Trophoblast cell (in vitro differentiated cells and primary cell): ENCODE measurements around the gene PDGFRB.

ENCODE experiments used
- DNase-seq, 2 donors: peaks; one replicate each; pipeline ENCODE4 v3.0.0-alpha.2; 2016
- H2AFZ ChIP-seq: 2 replicates; pipeline ENCODE4 v1.6.1; 2013; ENCODE audit warnings: low read length, moderate library complexity, mild to moderate bottlenecking; ENCODE audit not compliant: insufficient read depth, poor library complexity
- H2AK5ac ChIP-seq: 2 replicates; pipeline ENCODE4 v1.6.1; 2013; ENCODE audit warnings: mild to moderate bottlenecking, low read length
- H2BK120ac ChIP-seq: 2 replicates; pipeline ENCODE4 v1.6.1; 2013; ENCODE audit warnings: low read length, mild to moderate bottlenecking, moderate library complexity; ENCODE audit not compliant: insufficient read depth, poor library complexity
- H2BK12ac ChIP-seq: 2 replicates; pipeline ENCODE4 v1.6.1; 2013; ENCODE audit warnings: mild to moderate bottlenecking, low read length, moderate library complexity
- H2BK5ac ChIP-seq: 2 replicates; pipeline ENCODE4 v1.6.1; 2013; ENCODE audit warnings: low read length, low read depth, moderate library complexity, mild to moderate bottlenecking; ENCODE audit not compliant: poor library complexity
- H3K14ac ChIP-seq: 2 replicates; pipeline ENCODE4 v1.6.1; 2013; ENCODE audit warnings: mild to moderate bottlenecking, low read length
- H3K18ac ChIP-seq: 2 replicates; pipeline ENCODE4 v1.6.1; 2013; ENCODE audit warnings: mild to moderate bottlenecking, low read length
- H3K23ac ChIP-seq: 2 replicates; pipeline ENCODE4 v1.6.1; 2013; ENCODE audit warnings: low read length
- H3K27ac ChIP-seq: 2 replicates; pipeline ENCODE4 v1.5.1; 2013; ENCODE audit warnings: low read depth, mild to moderate bottlenecking, inconsistent platforms, low read length, moderate library complexity
- H3K27me3 ChIP-seq: 2 replicates; pipeline ENCODE4 v1.6.1; 2013; ENCODE audit warnings: inconsistent platforms, mild to moderate bottlenecking, low read length, moderate library complexity; ENCODE audit not compliant: insufficient read depth
- H3K36me3 ChIP-seq, 2 experiments: 1 replicate in 1 of 2; 2 replicates in 1 of 2; pipeline ENCODE4 v1.6.1; 2013; ENCODE audit warnings: low read length in 2 of 2, mild to moderate bottlenecking in 2 of 2, moderate library complexity in 1 of 2; ENCODE audit not compliant: insufficient read depth in 2 of 2, control insufficient read depth in 1 of 2
- H3K4ac ChIP-seq: 2 replicates; pipeline ENCODE4 v1.6.1; 2013; ENCODE audit warnings: low read depth, mild to moderate bottlenecking, low read length, moderate library complexity
- H3K4me1 ChIP-seq, 2 experiments: 1 replicate in 1 of 2; 2 replicates in 1 of 2; pipeline ENCODE4 v1.6.1; 2013; ENCODE audit warnings: low read length in 2 of 2, mild to moderate bottlenecking in 2 of 2, moderate library complexity in 1 of 2; ENCODE audit not compliant: insufficient read depth in 2 of 2, control insufficient read depth in 1 of 2
- H3K4me2 ChIP-seq: 2 replicates; pipeline ENCODE4 v1.6.1; 2013; ENCODE audit warnings: inconsistent platforms, mild to moderate bottlenecking, low read length, moderate library complexity
- H3K4me3 ChIP-seq: 2 replicates; pipeline ENCODE4 v1.5.1; 2013; ENCODE audit warnings: mild to moderate bottlenecking, low read depth, low read length, inconsistent platforms
- H3K79me1 ChIP-seq: one replicate; pipeline ENCODE4 v1.6.1; 2013; ENCODE audit warnings: low read length
- H3K79me2 ChIP-seq: 2 replicates; pipeline ENCODE4 v1.6.1; 2013; ENCODE audit warnings: low read length, mild to moderate bottlenecking; ENCODE audit not compliant: control insufficient read depth, insufficient read depth, poor library complexity
- H3K9ac ChIP-seq: 2 replicates; pipeline ENCODE4 v1.6.1; 2013; ENCODE audit warnings: mild to moderate bottlenecking, low read length
- H3K9me3 ChIP-seq: 2 replicates; pipeline ENCODE4 v1.6.1; 2013; ENCODE audit warnings: low read depth, mild to moderate bottlenecking, control low read depth, inconsistent platforms, low read length; ENCODE audit not compliant: insufficient read depth
- H4K12ac ChIP-seq: 2 replicates; pipeline ENCODE4 v1.6.1; 2013; ENCODE audit warnings: low read depth, mild to moderate bottlenecking, low read length, moderate library complexity
- H4K8ac ChIP-seq: 2 replicates; pipeline ENCODE4 v1.6.1; 2013; ENCODE audit warnings: low read depth, mild to moderate bottlenecking, low read length, moderate library complexity
- H4K91ac ChIP-seq: one replicate; pipeline ENCODE4 v1.6.1; 2013; ENCODE audit warnings: low read depth, mild to moderate bottlenecking, low read length, moderate library complexity
- WGBS: extraction: QIAGEN DNeasy Blood & Tissue Kit; methylation state at CpG from one replicate; pipeline ENCODE4 v1.1.7; 2013; ENCODE audit warnings: missing lambda C conversion rate; ENCODE audit not compliant: insufficient read length, insufficient coverage; ENCODE audit errors: extremely low coverage; 5-methylcytosine and 5-hydroxymethylcytosine counted together

PDGFRB gene

GRCh38 chr5:150144246-150144801 lies 11.3 kb downstream of the PDGFRB start:
- H2BK5ac ChIP-seq, result peak overlapping the region; percentile 95
- DNase-seq, result peak in 1 of 2 donors; percentile 34
- peaks cover 14% of the 10 kb centered on the region in 2 experiments for H3K36me3 ChIP-seq
- no peak overlapping the region for H3K4me3 ChIP-seq
- peak overlapping the region; percentile 94 for H3K14ac ChIP-seq
- peak overlapping the region; percentile 95 for H4K8ac ChIP-seq
- H2AFZ ChIP-seq, result peak overlapping the region; percentile 37
- H3K23ac ChIP-seq, result no peak overlapping the region
- peaks cover 51% of the 10 kb centered on the region for H3K79me1 ChIP-seq
- H3K27ac ChIP-seq, result peak overlapping the region; percentile 98
- H3K4me2 ChIP-seq, result peak overlapping the region; percentile 13
- H3K18ac ChIP-seq, result peak overlapping the region; percentile 88
- H3K27me3 ChIP-seq, result no peaks in the 10 kb centered on the region
- peak overlapping the region; percentile 94 for H2AK5ac ChIP-seq
- H3K79me2 ChIP-seq, result peaks cover 28% of the 10 kb centered on the region
- peak overlapping the region; percentile 98 for H4K91ac ChIP-seq
- H3K4me1 ChIP-seq, result peaks cover 39 to 55% of the 10 kb centered on the region in 2 experiments
- peak overlapping the region; percentile 89 for H3K4ac ChIP-seq
- peak overlapping the region; percentile 62 for H2BK12ac ChIP-seq
- H4K12ac ChIP-seq, result peak overlapping the region; percentile 55
- no peak overlapping the region for H3K9ac ChIP-seq
- no peaks in the 10 kb centered on the region for H3K9me3 ChIP-seq
- no CpG with 5 or more reads among the region's 14 CpGs for WGBS
- peak overlapping the region; percentile 98 for H2BK120ac ChIP-seq

- peak overlapping the region; percentile 98 for H3K27ac ChIP-seq
- H3K4me2 ChIP-seq, result peak overlapping the region; percentile 25
- peak overlapping the region; percentile 98 for H4K91ac ChIP-seq
- peak overlapping the region; percentile 19 for H3K9ac ChIP-seq
- peak overlapping the region; percentile 95 for H4K8ac ChIP-seq
- peak overlapping the region; percentile 35 for H2AFZ ChIP-seq
- peak; percentile 82 to 88 for DNase-seq
- H3K4me1 ChIP-seq, result peaks cover 44 to 60% of the 10 kb centered on the region in 2 experiments
- no CpG with 5 or more reads among the region's 20 CpGs for whole genome bisulfite sequencing
- peak overlapping the region; percentile 95 for H2BK5ac ChIP-seq
- no peak overlapping the region for H3K23ac ChIP-seq
- peak overlapping the region; percentile 98 for H2BK120ac ChIP-seq
- H3K79me2 ChIP-seq, result peaks cover 28% of the 10 kb centered on the region
- peaks cover 56% of the 10 kb centered on the region for H3K79me1 ChIP-seq
- no peaks in the 10 kb centered on the region for H3K27me3 ChIP-seq
- peak overlapping the region; percentile 74 for H2BK12ac ChIP-seq
- H3K36me3 ChIP-seq, result peaks cover 10% of the 10 kb centered on the region in 2 experiments
- no peaks in the 10 kb centered on the region for H3K9me3 ChIP-seq
- peak overlapping the region; percentile 94 for H3K14ac ChIP-seq
- peak overlapping the region; percentile 89 for H3K4ac ChIP-seq
- peak overlapping the region; percentile 55 for H4K12ac ChIP-seq
- no peak overlapping the region for H3K4me3 ChIP-seq
- H2AK5ac ChIP-seq, result peak overlapping the region; percentile 94
- peak overlapping the region; percentile 88 for H3K18ac ChIP-seq
These were observed 12.0 kb downstream of the PDGFRB start for GRCh38 chr5:150143350-150144245.

DNA sequence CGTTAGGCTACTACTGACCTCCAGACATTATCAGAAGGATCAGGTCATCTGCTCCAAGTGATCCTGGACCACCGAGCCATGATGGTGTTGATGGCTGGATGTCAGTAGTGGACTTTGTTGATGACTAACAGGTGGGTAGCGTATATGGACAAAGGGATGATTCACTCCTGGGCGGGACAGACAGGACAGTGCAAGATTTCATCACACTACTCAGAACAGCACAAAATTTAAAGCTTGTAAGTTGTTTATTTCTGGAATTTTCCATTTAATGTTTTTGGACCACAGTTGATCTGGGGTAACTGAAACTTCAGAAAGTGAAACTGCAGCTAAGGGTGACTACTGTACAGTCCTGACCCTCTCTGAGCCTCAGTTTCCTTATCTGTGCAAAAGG lies 12.7 kb downstream of the PDGFRB start:
- peak overlapping the region; percentile 95 for H2BK5ac ChIP-seq
- H3K4me1 ChIP-seq, result peaks cover 51 to 67% of the 10 kb centered on the region in 2 experiments
- H3K4me3 ChIP-seq, result no peak overlapping the region
- H3K36me3 ChIP-seq, result peaks cover 4 to 6% of the 10 kb centered on the region in 2 experiments
- peak; percentile 96 to 97 for DNase-seq
- no CpG with 5 or more reads among the region's 4 CpGs for WGBS
- peaks cover 34% of the 10 kb centered on the region for H3K79me2 ChIP-seq
- no peaks in the 10 kb centered on the region for H3K9me3 ChIP-seq
- peak overlapping the region; percentile 68 for H3K18ac ChIP-seq
- peaks cover 63% of the 10 kb centered on the region for H3K79me1 ChIP-seq
- H3K9ac ChIP-seq, result no peak overlapping the region
- peak overlapping the region; percentile 25 for H3K4me2 ChIP-seq
- H4K8ac ChIP-seq, result peak overlapping the region; percentile 68
- peak overlapping the region; percentile 75 for H3K4ac ChIP-seq
- H4K12ac ChIP-seq, result no peak overlapping the region
- peak overlapping the region; percentile 98 for H2BK120ac ChIP-seq
- H3K27me3 ChIP-seq, result no peaks in the 10 kb centered on the region
- no peak overlapping the region for H2AK5ac ChIP-seq
- H2AFZ ChIP-seq, result no peak overlapping the region
- H3K23ac ChIP-seq, result no peak overlapping the region
- H3K27ac ChIP-seq, result peak overlapping the region; percentile 98
- peak overlapping the region; percentile 74 for H3K14ac ChIP-seq
- peak overlapping the region; percentile 98 for H4K91ac ChIP-seq
- peak overlapping the region; percentile 74 for H2BK12ac ChIP-seq

- H3K27me3 ChIP-seq, result no peaks in the 10 kb centered on the region
- peak overlapping the region; percentile 37 for H4K12ac ChIP-seq
- peak overlapping the region; percentile 95 for H4K91ac ChIP-seq
- H3K4ac ChIP-seq, result peak overlapping the region; percentile 43
- H3K4me2 ChIP-seq, result peak overlapping the region; percentile 25
- peaks cover 57 to 73% of the 10 kb centered on the region in 2 experiments for H3K4me1 ChIP-seq
- peak overlapping the region; percentile 97 for H2BK120ac ChIP-seq
- H3K79me2 ChIP-seq, result peaks cover 37% of the 10 kb centered on the region
- no CpG with 5 or more reads among the region's 14 CpGs for WGBS
- peak overlapping the region; percentile 78 for H3K14ac ChIP-seq
- H3K18ac ChIP-seq, result peak overlapping the region; percentile 76
- peak; percentile 34 to 42 for DNase-seq
- H3K9ac ChIP-seq, result no peak overlapping the region
- peak overlapping the region; percentile 19 for H2AK5ac ChIP-seq
- H2BK12ac ChIP-seq, result peak overlapping the region; percentile 51
- peak overlapping the region; percentile 98 for H3K27ac ChIP-seq
- H3K9me3 ChIP-seq, result no peaks in the 10 kb centered on the region
- no peak overlapping the region for H3K4me3 ChIP-seq
- H3K23ac ChIP-seq, result no peak overlapping the region
- peaks cover 68% of the 10 kb centered on the region for H3K79me1 ChIP-seq
- peak overlapping the region; percentile 92 for H2BK5ac ChIP-seq
- peak overlapping the region; percentile 78 for H4K8ac ChIP-seq
- peaks cover 2 to 6% of the 10 kb centered on the region in 2 experiments for H3K36me3 ChIP-seq
- peak overlapping the region; percentile 32 for H2AFZ ChIP-seq
These were observed 13.3 kb downstream of the PDGFRB start for GRCh38 chr5:150142185-150142958.
